HepG2 (cell line): ENCODE results near the gene SPSB1. TPM values are rescaled to one million over a fixed set of nuclear protein-coding genes. Genes with fewer than 3 reads are reported as not detected.

Experiments used
- ATAC-seq: fragments of 200-7000 bp; cut with Tn5 transposase; 3 replicates; pipeline ENCODE4 v1.9.1; 2020; ENCODE audit warnings: mild to moderate bottlenecking, moderate library complexity
- BruUV-seq: library from RNA; stranded (reverse); fragments of 400-500 nt; replicated peaks from 2 replicates; lab custom pipeline; 2021; lab: Mats Ljungman, UMichigan
- CTCF ChIA-PET: fragments of 300-600 bp; formaldehyde crosslinking; extraction: SDS; loops from one replicate; lab custom pipeline; 2021; ENCODE audit warnings: low total read pairs, inconsistent platforms, low intra/inter-chr PET ratio; lab: Yijun Ruan, JAX
- POLR2A ChIA-PET: fragments of 350-600 bp; sonication (Branson Sonifier 250); formaldehyde crosslinking; loops from one replicate; lab custom pipeline; 2020; ENCODE audit warnings: antibody characterized with exemption, inconsistent platforms; lab: Yijun Ruan, JAX
- DNase-seq: peaks from one replicate; pipeline ENCODE4 v3.0.0-alpha.2; 2015; ENCODE audit warnings: low spot score
- FAIRE-seq: peaks from 3 replicates; lab custom pipeline; 2011; peaks lifted over from hg19 to GRCh38; lab: Jason Lieb, UNC
- H2AFZ ChIP-seq: one replicate; pipeline ENCODE4 v1.6.1; 2011; ENCODE audit warnings: low read length, inconsistent platforms
- H3K27ac ChIP-seq: fragments of 300-600 bp; 3 replicates; pipeline ENCODE4 v1.8.0; 2011; ENCODE audit warnings: mixed run types, mild to moderate bottlenecking, mixed read lengths, low read length, inconsistent platforms; ENCODE audit not compliant: insufficient read depth; ENCODE audit errors: extremely low read length
- H3K27me3 ChIP-seq, 2 experiments: fragments of 200-600 bp in 1 of 2; 2 replicates in 1 of 2; 3 replicates in 1 of 2; pipeline versions ENCODE4 v1.6.0 to v1.8.0; 2011; ENCODE audit warnings: low read length in 2 of 2, mild to moderate bottlenecking in 2 of 2, moderate library complexity in 2 of 2, inconsistent platforms in 1 of 2; ENCODE audit not compliant: insufficient read depth in 2 of 2, control insufficient read depth in 1 of 2
- H3K36me3 ChIP-seq, 2 experiments: fragments of 200-600 bp in 1 of 2; replicated peaks in 1 of 2; 2 replicates in 1 of 2; 3 replicates in 1 of 2; pipeline versions ENCODE4 v1.5.1 to v1.8.0; 2011; ENCODE audit warnings: low read length in 2 of 2, inconsistent platforms in 1 of 2; ENCODE audit not compliant: insufficient read depth in 2 of 2, control insufficient read depth in 1 of 2
- H3K4me1 ChIP-seq: 2 replicates; pipeline ENCODE4 v1.5.1; 2012; ENCODE audit warnings: low read length, inconsistent platforms; ENCODE audit not compliant: insufficient read depth
- H3K4me2 ChIP-seq: 2 replicates; pipeline ENCODE4 v1.6.0; 2011; ENCODE audit warnings: low read depth, low read length, inconsistent platforms
- H3K4me3 ChIP-seq, 3 experiments: fragments of 200-600 bp in 1 of 3; sonication (generic), shearing (Covaris generic) in 1 of 3; replicated peaks in 1 of 3; 2 replicates each; pipeline ENCODE4 v1.5.1; 2011 to 2016; ENCODE audit warnings: low read length in 3 of 3, inconsistent platforms in 2 of 3, low read depth in 2 of 3, mild to moderate bottlenecking in 2 of 3, control low read depth in 1 of 3, mixed read lengths in 1 of 3; ENCODE audit not compliant: insufficient read depth in 1 of 3
- H3K79me2 ChIP-seq: one replicate; pipeline ENCODE4 v1.6.1; 2011; ENCODE audit warnings: low read length, inconsistent platforms; ENCODE audit not compliant: insufficient read depth
- H3K9ac ChIP-seq: 2 replicates; pipeline ENCODE4 v1.6.0; 2011; ENCODE audit warnings: mild to moderate bottlenecking, low read depth, low read length, inconsistent platforms; ENCODE audit not compliant: insufficient read depth
- H3K9me3 ChIP-seq: 2 replicates; pipeline ENCODE4 v1.5.1; 2012; ENCODE audit warnings: mild to moderate bottlenecking, low read length
- H4K20me1 ChIP-seq: 2 replicates; pipeline ENCODE4 v1.6.0; 2011; ENCODE audit warnings: inconsistent platforms, mild to moderate bottlenecking, low read length, moderate library complexity; ENCODE audit not compliant: insufficient read depth
- MAFK ChIP-seq, 2 experiments: IDR thresholded peaks in 1 of 2; conservative IDR thresholded peaks in 1 of 2; 2 replicates each; pipeline ENCODE4 v1.6.1; 2011; ENCODE audit warnings: improper control_type of control experiment in 2 of 2, low read length in 2 of 2
- MBNL3 ChIP-seq: fragments of 250-450 bp; sonication (Bioruptor Pico); conservative IDR thresholded peaks from 2 replicates; pipeline ENCODE4 v1.8.0; 2022; ENCODE audit warnings: mild to moderate bottlenecking, inconsistent platforms
- MIER2 ChIP-seq: IDR thresholded peaks from 2 replicates; pipeline ENCODE4 v1.6.1; 2016; ENCODE audit warnings: missing biosample characterization, missing genetic modification reagents
- ZIK1 ChIP-seq: sonication (generic); formaldehyde crosslinking; IDR thresholded peaks from 2 replicates; pipeline ENCODE4 v1.5.0; 2020; ENCODE audit warnings: mild to moderate bottlenecking, low read depth, missing genetic modification reagents, borderline replicate concordance
- ZNF263 ChIP-seq: sonication (generic); formaldehyde crosslinking; IDR thresholded peaks from 2 replicates; pipeline ENCODE4 v1.4.0; 2020; ENCODE audit warnings: missing genetic modification reagents
- ZNF709 ChIP-seq: sonication (generic); formaldehyde crosslinking; IDR thresholded peaks from 2 replicates; pipeline ENCODE4 v1.5.0; 2020; ENCODE audit warnings: mild to moderate bottlenecking, missing genetic modification reagents
- WGBS: methylation state at CpG from one replicate; pipeline ENCODE4 v1.1.6; 2017; ENCODE audit warnings: low lambda C conversion rate; 5-methylcytosine and 5-hydroxymethylcytosine counted together
- in situ Hi-C: cut with HindIII; loops from 2 replicates; pipeline ENCODE4 v1.10.0; 2017; ENCODE audit warnings: low pct_unique_long_range_greater_than_20kb; ENCODE audit not compliant: extremely low pct_ligation_motif_present
- intact Hi-C: fragments of 100-400 bp; cut with micrococcal nuclease; formaldehyde crosslinking; loops from one replicate; pipeline ENCODE4 v1.10.0; 2022; ENCODE audit not compliant: unreplicated experiment
- polyA plus RNA-seq, 8 experiments: library from polyadenylated mRNA; depleted of rRNA in 3 of 8; stranded (reverse) in 7 of 8; unstranded in 1 of 8; fragments of >200 nt; fragmentation: Illumina TruSeq in 4 of 8; extraction: Trizol in 4 of 8; gene quantifications; 2 replicates each; pipeline versions ENCODE4 v1.2.1 to v1.2.3, GENCODE V29; 2011 to 2016; ENCODE audit warnings: low read depth in 4 of 8, missing spikeins in 1 of 8, mixed read lengths in 1 of 8; ENCODE audit not compliant: insufficient read depth in 1 of 8
- total RNA-seq, 5 experiments: library from RNA; depleted of rRNA; stranded (reverse); fragments of >200 nt; fragmentation: Illumina TruSeq; extraction: Trizol; gene quantifications; 2 replicates each; pipeline ENCODE4 v1.2.3, GENCODE V29; 2016; ENCODE audit warnings: low read depth in 1 of 5
- TF ChIP-seq, protein P1 (sequence below): sonication (generic); formaldehyde crosslinking; IDR thresholded peaks from one replicate; pipeline ENCODE4 v1.5.1; 2020; ENCODE audit warnings: mild to moderate bottlenecking, missing genetic modification reagents; ENCODE audit errors: not compliant biosample characterization
- TF ChIP-seq, protein P2 (sequence below): sonication (generic); formaldehyde crosslinking; IDR thresholded peaks from 2 replicates; pipeline ENCODE4 v1.4.0; 2020; ENCODE audit warnings: low read depth, missing genetic modification reagents
- TF ChIP-seq, protein P3 (sequence below): IDR thresholded peaks from 2 replicates; pipeline ENCODE4 v1.6.1; 2012; ENCODE audit warnings: low read depth, low read length, improper control_type of control experiment

SPSB1 gene
- total and polyA plus RNA-seq, 2 of the 13 experiments (the other 11 are each of a cell fraction or from before 2014, with no cell fraction given), result 5.0 to 8.0 TPM

DNA sequence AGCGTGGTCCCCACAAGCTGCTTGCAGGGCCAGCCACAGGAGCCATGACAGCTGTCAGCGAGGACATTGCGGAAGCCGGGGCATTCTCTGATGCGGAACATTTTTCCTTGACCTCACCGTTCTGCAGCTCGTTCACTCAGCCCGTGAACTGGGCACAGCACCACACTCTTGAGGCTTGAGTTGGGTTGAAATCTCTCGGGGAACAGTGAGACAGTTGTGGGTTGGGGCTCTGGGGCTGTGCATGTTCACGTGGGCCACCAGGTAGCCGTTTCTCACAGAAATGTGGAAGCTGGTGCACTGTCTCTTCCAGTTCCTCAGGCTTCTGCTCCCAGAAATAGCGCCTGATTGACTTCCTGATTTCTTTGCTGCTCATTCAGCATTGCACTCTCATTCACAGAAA lies 69.8 kb downstream of the SPSB1 start (continued):
- TF ChIP-seq, protein P1, sequence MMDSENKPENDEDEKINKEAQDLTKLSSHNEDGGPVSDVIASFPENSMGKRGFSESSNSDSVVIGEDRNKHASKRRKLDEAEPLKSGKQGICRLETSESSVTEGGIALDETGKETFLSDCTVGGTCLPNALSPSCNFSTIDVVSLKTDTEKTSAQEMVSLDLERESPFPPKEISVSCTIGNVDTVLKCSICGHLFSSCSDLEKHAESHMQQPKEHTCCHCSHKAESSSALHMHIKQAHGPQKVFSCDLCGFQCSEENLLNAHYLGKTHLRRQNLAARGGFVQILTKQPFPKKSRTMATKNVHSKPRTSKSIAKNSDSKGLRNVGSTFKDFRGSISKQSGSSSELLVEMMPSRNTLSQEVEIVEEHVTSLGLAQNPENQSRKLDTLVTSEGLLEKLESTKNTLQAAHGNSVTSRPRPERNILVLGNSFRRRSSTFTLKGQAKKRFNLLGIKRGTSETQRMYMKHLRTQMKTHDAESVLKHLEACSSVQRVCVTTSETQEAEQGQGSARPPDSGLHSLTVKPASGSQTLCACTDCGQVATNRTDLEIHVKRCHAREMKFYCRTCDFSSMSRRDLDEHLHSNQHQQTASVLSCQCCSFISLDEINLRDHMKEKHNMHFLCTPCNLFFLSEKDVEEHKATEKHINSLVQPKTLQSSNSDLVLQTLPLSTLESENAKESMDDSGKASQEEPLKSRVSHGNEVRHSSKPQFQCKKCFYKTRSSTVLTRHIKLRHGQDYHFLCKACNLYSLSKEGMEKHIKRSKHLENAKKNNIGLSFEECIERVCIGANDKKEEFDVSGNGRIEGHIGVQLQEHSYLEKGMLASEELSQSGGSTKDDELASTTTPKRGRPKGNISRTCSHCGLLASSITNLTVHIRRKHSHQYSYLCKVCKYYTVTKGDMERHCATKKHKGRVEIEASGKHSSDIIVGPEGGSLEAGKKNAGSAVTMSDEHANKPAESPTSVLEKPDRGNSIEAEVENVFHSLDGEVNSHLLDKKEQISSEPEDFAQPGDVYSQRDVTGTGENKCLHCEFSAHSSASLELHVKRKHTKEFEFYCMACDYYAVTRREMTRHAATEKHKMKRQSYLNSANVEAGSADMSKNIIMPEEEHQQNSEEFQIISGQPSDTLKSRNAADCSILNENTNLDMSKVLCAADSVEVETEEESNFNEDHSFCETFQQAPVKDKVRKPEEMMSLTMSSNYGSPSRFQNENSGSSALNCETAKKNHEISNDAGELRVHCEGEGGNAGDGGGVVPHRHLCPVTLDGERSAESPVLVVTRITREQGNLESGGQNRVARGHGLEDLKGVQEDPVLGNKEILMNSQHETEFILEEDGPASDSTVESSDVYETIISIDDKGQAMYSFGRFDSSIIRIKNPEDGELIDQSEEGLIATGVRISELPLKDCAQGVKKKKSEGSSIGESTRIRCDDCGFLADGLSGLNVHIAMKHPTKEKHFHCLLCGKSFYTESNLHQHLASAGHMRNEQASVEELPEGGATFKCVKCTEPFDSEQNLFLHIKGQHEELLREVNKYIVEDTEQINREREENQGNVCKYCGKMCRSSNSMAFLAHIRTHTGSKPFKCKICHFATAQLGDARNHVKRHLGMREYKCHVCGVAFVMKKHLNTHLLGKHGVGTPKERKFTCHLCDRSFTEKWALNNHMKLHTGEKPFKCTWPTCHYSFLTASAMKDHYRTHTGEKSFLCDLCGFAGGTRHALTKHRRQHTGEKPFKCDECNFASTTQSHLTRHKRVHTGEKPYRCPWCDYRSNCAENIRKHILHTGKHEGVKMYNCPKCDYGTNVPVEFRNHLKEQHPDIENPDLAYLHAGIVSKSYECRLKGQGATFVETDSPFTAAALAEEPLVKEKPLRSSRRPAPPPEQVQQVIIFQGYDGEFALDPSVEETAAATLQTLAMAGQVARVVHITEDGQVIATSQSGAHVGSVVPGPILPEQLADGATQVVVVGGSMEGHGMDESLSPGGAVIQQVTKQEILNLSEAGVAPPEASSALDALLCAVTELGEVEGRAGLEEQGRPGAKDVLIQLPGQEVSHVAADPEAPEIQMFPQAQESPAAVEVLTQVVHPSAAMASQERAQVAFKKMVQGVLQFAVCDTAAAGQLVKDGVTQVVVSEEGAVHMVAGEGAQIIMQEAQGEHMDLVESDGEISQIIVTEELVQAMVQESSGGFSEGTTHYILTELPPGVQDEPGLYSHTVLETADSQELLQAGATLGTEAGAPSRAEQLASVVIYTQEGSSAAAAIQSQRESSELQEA (CRISPR knock-in tag), result no peak

DNA sequence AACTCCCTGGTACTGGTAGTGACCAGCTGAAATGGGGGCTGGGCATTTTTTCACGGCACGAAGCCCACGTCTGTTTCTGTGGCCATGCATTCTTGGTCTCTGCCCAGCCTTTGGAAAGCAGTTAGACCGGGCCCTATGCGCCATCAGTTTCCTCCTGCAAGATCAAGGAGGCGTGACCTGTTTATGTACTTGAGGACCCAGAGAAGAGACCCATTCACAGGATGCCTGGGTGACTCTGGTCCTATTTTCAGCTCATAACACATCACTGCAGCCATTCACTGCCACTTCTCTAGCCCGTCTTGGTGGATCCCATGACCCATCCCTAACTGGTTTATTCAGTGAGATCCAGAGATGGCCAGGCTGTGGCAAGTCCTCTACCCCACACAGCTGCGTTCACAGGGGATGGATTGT lies 70.4 kb downstream of the SPSB1 start:
- H3K79me2 ChIP-seq, result no peaks in the 10 kb centered on the region
- 100% methylated on average over 2 of the region's 8 CpGs for WGBS
- POLR2A ChIA-PET, result interaction anchor here (0.5 kb wide), 1 partner anchor 299 kb away, joined by 3 read pairs; no protein-coding TSS in a partner anchor
- no peak overlapping the region for H3K4me2 ChIP-seq
- no peak overlapping the region for H3K27ac ChIP-seq
- in situ Hi-C loops (no loop called here), intact Hi-C loops (no loop called here)
- no peak overlapping the region for H3K4me3 ChIP-seq
- H4K20me1 ChIP-seq, result no peaks in the 10 kb centered on the region
- H3K4me1 ChIP-seq, result peaks cover 5% of the 10 kb centered on the region; the same call in 1 of the 2 replicates
- H3K27me3 ChIP-seq, result no peaks in the 10 kb centered on the region
- BruUV-seq, result no TSS peak
- FAIRE-seq (no peak), ATAC-seq (no peak), DNase-seq (no peak)
- H3K9ac ChIP-seq, result no peak overlapping the region
- CTCF ChIA-PET, result no interaction called here
- H3K36me3 ChIP-seq, result no peaks in the 10 kb centered on the region
- no peaks in the 10 kb centered on the region for H3K9me3 ChIP-seq
- no peak overlapping the region for H2AFZ ChIP-seq
- TF ChIP-seq MBNL3 (CRISPR knock-in tag) (no peak), MAFK (conservative IDR thresholded peaks at IDR 0.05 in 1 of 2, IDR thresholded peaks at IDR 0.05 in 1 of 2; ENCODE audit: low read length in 2 of 2) (no peak), ZNF709 (CRISPR knock-in tag) (no peak), ZNF263 (no peak), MIER2 (no peak), ZIK1 (CRISPR knock-in tag) (no peak)
- TF ChIP-seq, protein P2, sequence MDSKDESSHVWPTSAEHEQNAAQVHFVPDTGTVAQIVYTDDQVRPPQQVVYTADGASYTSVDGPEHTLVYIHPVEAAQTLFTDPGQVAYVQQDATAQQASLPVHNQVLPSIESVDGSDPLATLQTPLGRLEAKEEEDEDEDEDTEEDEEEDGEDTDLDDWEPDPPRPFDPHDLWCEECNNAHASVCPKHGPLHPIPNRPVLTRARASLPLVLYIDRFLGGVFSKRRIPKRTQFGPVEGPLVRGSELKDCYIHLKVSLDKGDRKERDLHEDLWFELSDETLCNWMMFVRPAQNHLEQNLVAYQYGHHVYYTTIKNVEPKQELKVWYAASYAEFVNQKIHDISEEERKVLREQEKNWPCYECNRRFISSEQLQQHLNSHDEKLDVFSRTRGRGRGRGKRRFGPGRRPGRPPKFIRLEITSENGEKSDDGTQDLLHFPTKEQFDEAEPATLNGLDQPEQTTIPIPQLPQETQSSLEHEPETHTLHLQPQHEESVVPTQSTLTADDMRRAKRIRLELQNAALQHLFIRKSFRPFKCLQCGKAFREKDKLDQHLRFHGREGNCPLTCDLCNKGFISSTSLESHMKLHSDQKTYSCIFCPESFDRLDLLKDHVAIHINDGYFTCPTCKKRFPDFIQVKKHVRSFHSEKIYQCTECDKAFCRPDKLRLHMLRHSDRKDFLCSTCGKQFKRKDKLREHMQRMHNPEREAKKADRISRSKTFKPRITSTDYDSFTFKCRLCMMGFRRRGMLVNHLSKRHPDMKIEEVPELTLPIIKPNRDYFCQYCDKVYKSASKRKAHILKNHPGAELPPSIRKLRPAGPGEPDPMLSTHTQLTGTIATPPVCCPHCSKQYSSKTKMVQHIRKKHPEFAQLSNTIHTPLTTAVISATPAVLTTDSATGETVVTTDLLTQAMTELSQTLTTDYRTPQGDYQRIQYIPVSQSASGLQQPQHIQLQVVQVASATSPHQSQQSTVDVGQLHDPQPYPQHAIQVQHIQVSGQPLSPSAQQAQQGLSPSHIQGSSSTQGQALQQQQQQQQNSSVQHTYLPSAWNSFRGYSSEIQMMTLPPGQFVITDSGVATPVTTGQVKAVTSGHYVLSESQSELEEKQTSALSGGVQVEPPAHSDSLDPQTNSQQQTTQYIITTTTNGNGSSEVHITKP, result no peak
- TF ChIP-seq, protein P3, sequence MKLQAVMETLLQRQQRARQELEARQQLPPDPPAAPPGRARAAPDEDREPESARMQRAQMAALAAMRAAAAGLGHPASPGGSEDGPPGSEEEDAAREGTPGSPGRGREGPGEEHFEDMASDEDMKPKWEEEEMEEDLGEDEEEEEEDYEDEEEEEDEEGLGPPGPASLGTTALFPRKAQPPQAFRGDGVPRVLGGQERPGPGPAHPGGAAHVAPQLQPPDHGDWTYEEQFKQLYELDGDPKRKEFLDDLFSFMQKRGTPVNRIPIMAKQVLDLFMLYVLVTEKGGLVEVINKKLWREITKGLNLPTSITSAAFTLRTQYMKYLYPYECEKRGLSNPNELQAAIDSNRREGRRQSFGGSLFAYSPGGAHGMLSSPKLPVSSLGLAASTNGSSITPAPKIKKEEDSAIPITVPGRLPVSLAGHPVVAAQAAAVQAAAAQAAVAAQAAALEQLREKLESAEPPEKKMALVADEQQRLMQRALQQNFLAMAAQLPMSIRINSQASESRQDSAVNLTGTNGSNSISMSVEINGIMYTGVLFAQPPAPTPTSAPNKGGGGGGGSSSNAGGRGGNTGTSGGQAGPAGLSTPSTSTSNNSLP, result no peak
